NT2/D1 (cell line): ENCODE measurements around the gene RINL.

Experiments
- DNase-seq: peaks from one replicate; pipeline ENCODE4 v3.0.0-alpha.2; 2011; ENCODE audit warnings: low read depth, low spot score
- H3K27me3 ChIP-seq: 2 replicates; pipeline ENCODE4 v1.6.0; 2011; ENCODE audit warnings: mild to moderate bottlenecking; ENCODE audit not compliant: insufficient read length, insufficient read depth
- H3K36me3 ChIP-seq: 2 replicates; pipeline ENCODE4 v1.6.1; 2011; ENCODE audit warnings: mild to moderate bottlenecking, low read length, mixed read lengths; ENCODE audit not compliant: insufficient read depth, insufficient read length
- H3K4me1 ChIP-seq: 2 replicates; pipeline ENCODE4 v1.5.1; 2011; ENCODE audit not compliant: insufficient read depth, insufficient read length
- H3K4me3 ChIP-seq: 2 replicates; pipeline ENCODE4 v1.5.1; 2011; ENCODE audit warnings: low read depth; ENCODE audit not compliant: insufficient read length
- H3K9ac ChIP-seq: 2 replicates; pipeline ENCODE4 v1.6.0; 2011; ENCODE audit warnings: low read depth; ENCODE audit not compliant: insufficient read length
- H3K9me3 ChIP-seq: 2 replicates; pipeline ENCODE4 v1.5.1; 2011; ENCODE audit warnings: mild to moderate bottlenecking, low read length; ENCODE audit not compliant: insufficient read depth
- SUZ12 ChIP-seq: IDR thresholded peaks from 2 replicates; pipeline ENCODE4 v1.6.1; 2011; ENCODE audit not compliant: insufficient read length, insufficient read depth; ENCODE audit errors: extremely low read depth
- YY1 ChIP-seq: IDR thresholded peaks from 2 replicates; pipeline ENCODE4 v1.6.1; 2011; ENCODE audit not compliant: insufficient read length, insufficient read depth
- ZNF274 ChIP-seq: IDR thresholded peaks from 2 replicates; pipeline ENCODE4 v1.6.1; 2011; ENCODE audit warnings: mild to moderate bottlenecking, low read depth, low read length

Gene RINL

GRCh38 chr19:38841787-38842438 lies 36.2 kb downstream of the RINL start:
- no peaks in the 10 kb centered on the region for H3K27me3 ChIP-seq
- H3K9ac ChIP-seq = no peak overlapping the region
- no peak for DNase-seq
- TF ChIP-seq YY1 = no peak
- no peak for TF ChIP-seq SUZ12
- no peak for TF ChIP-seq ZNF274
- H3K4me3 ChIP-seq = no peak overlapping the region
- H3K36me3 ChIP-seq = peaks cover 98% of the 10 kb centered on the region
- no peaks in the 10 kb centered on the region for H3K9me3 ChIP-seq
- peaks cover 11% of the 10 kb centered on the region for H3K4me1 ChIP-seq

GRCh38 chr19:38841180-38841766 lies 36.8 kb downstream of the RINL start:
- Histone ChIP-seq H3K4me1 (peaks cover 11% of the 10 kb centered on the region), H3K9me3 (no peaks in the 10 kb centered on the region), H3K4me3 (no peak overlapping the region), H3K9ac (no peak overlapping the region), H3K27me3 (no peaks in the 10 kb centered on the region), H3K36me3 (peaks cover 98% of the 10 kb centered on the region)
- DNase-seq = no peak
- TF ChIP-seq SUZ12 (no peak), ZNF274 (no peak), YY1 (no peak)

- Histone ChIP-seq H3K4me3 (no peak overlapping the region), H3K27me3 (no peaks in the 10 kb centered on the region), H3K9me3 (no peaks in the 10 kb centered on the region), H3K36me3 (peaks cover 98% of the 10 kb centered on the region), H3K9ac (no peak overlapping the region), H3K4me1 (peaks cover 11% of the 10 kb centered on the region)
- TF ChIP-seq YY1 = no peak
- no peak for DNase-seq
Observed at GRCh38 chr19:38840583-38840968, 37.5 kb downstream of the RINL start.

GRCh38 chr19:38839816-38840582 lies 38.1 kb downstream of the RINL start:
- Histone ChIP-seq H3K9ac (no peak overlapping the region), H3K9me3 (no peaks in the 10 kb centered on the region), H3K36me3 (peaks cover 96% of the 10 kb centered on the region), H3K27me3 (no peaks in the 10 kb centered on the region), H3K4me1 (peaks cover 11% of the 10 kb centered on the region), H3K4me3 (no peak overlapping the region)
- TF ChIP-seq SUZ12 (no peak), ZNF274 (no peak)
- DNase-seq = no peak

- Histone ChIP-seq H3K36me3 (peaks cover 88% of the 10 kb centered on the region), H3K9me3 (no peaks in the 10 kb centered on the region), H3K4me1 (peaks cover 11% of the 10 kb centered on the region), H3K27me3 (no peaks in the 10 kb centered on the region), H3K9ac (no peak overlapping the region), H3K4me3 (no peak overlapping the region)
- TF ChIP-seq YY1 = no peak
- no peak for TF ChIP-seq SUZ12
- no peak for TF ChIP-seq ZNF274
- DNase-seq = no peak
Observed at GRCh38 chr19:38838986-38839761, 38.9 kb downstream of the RINL start.

GRCh38 chr19:38838208-38838985 lies 39.7 kb downstream of the RINL start:
- Histone ChIP-seq H3K27me3 (no peaks in the 10 kb centered on the region), H3K9ac (peak overlapping the region; percentile 28), H3K4me3 (no peak overlapping the region), H3K36me3 (peaks cover 80% of the 10 kb centered on the region), H3K9me3 (no peaks in the 10 kb centered on the region), H3K4me1 (peaks cover 11% of the 10 kb centered on the region)
- TF ChIP-seq ZNF274 (no peak), SUZ12 (no peak), YY1 (no peak)
- no peak for DNase-seq
